ENCODE measurements around the gene BTG4. TPM values are rescaled to one million over a fixed set of nuclear protein-coding genes. Genes with fewer than 3 reads are reported as not detected.

The BTG4 gene
- total RNA-seq, 1 experiment from 2014 or later, result not detected

- no peak for DNase-seq (ENCODE audit: low read depth)
These were observed 56.7 kb downstream of the BTG4 start for GRCh38 chr11:111455291-111456085.

GRCh38 chr11:111454561-111455192 lies 57.5 kb downstream of the BTG4 start:
- DNase-seq (ENCODE audit: low read depth), result peak; percentile 56

- DNase-seq (ENCODE audit: low read depth), result no peak
These were observed 59.2 kb downstream of the BTG4 start for GRCh38 chr11:111452817-111453552.

GRCh38 chr11:111452146-111452545 lies 60.0 kb downstream of the BTG4 start:
- no peak for DNase-seq (ENCODE audit: low read depth)

GRCh38 chr11:111450480-111451320 lies 61.5 kb downstream of the BTG4 start:
- no peak for DNase-seq (ENCODE audit: low read depth)

- no peak for DNase-seq (ENCODE audit: low read depth)
These were observed 62.3 kb downstream of the BTG4 start for GRCh38 chr11:111449696-111450479.

GRCh38 chr11:111448831-111449557 lies 63.2 kb downstream of the BTG4 start:
- no peak for DNase-seq (ENCODE audit: low read depth)

- no peak for DNase-seq (ENCODE audit: low read depth)
These were observed 63.8 kb downstream of the BTG4 start for GRCh38 chr11:111448414-111448813.

- DNase-seq (ENCODE audit: low read depth), result no peak
These were observed 64.3 kb downstream of the BTG4 start for GRCh38 chr11:111447931-111448330.

GRCh38 chr11:111447112-111447471 lies 65.1 kb downstream of the BTG4 start:
- DNase-seq (ENCODE audit: low read depth), result no peak

GRCh38 chr11:111446404-111447111 lies 65.6 kb downstream of the BTG4 start:
- peak; percentile 85 for DNase-seq (ENCODE audit: low read depth)

- no peak for DNase-seq (ENCODE audit: low read depth)
These were observed 66.6 kb downstream of the BTG4 start for GRCh38 chr11:111445586-111445985.

Other genes starting within 250 kb of the BTG4 start
- not detected in 2 replicates for gene POU2AF3, start 213.8 kb downstream of the BTG4 start, total RNA-seq (2014; rRNA removed; shearing (Covaris generic))
- not detected in 2 replicates for gene POU2AF1, start 133.1 kb downstream of the BTG4 start, total RNA-seq (2014; rRNA removed; shearing (Covaris generic))
- gene HOATZ, start 2.4 kb upstream of the BTG4 start, total RNA-seq (2014; rRNA removed; shearing (Covaris generic)), result not detected in 2 replicates
- 19.3 and 25.9 TPM in 2 replicates for gene LAYN, start 28.3 kb upstream of the BTG4 start, total RNA-seq (2014; rRNA removed; shearing (Covaris generic))
- gene SIK2, start 90.1 kb upstream of the BTG4 start, total RNA-seq (2014; rRNA removed; shearing (Covaris generic)), result 4.7 and 4.9 TPM in 2 replicates